ENCODE measurements around the gene LAMP5.

DNA sequence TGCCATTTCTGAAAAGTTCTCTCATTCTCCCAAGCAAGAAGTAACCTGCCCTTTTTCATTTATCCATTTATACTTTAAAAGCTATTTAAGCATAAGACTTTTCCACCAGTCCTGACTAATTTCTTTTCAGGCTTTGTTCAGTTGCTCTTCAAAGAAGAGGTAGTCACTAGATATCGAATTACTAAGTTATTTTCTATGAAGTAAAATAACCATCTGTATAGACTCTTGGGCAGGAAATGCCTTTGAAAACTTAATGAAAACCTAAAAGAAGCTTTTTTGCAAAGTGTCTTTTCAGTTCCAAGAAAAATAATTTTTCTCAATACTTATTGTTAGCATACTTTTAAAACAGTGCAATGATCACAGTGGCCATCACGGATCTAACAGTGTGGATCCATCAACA, 31.3 kb upstream of the LAMP5 start:
- TF ChIP-seq CTCF (IDR thresholded peaks at IDR 0.05) (no peak), POLR2A (IDR thresholded peaks at IDR 0.05) (no peak)
